GM19240 (cell line): ENCODE data around the gene KIFC1.
"Not testable (repeated sequence)": the region's sequence is repeated elsewhere in the genome, so short reads cannot be mapped to it uniquely, and the experiment has no call there.

Experiments used
- DNase-seq: peaks from one replicate; pipeline ENCODE4 v3.0.0; 2011; ENCODE audit warnings: low spot score; ENCODE audit not compliant: insufficient read length

The KIFC1 gene

DNA sequence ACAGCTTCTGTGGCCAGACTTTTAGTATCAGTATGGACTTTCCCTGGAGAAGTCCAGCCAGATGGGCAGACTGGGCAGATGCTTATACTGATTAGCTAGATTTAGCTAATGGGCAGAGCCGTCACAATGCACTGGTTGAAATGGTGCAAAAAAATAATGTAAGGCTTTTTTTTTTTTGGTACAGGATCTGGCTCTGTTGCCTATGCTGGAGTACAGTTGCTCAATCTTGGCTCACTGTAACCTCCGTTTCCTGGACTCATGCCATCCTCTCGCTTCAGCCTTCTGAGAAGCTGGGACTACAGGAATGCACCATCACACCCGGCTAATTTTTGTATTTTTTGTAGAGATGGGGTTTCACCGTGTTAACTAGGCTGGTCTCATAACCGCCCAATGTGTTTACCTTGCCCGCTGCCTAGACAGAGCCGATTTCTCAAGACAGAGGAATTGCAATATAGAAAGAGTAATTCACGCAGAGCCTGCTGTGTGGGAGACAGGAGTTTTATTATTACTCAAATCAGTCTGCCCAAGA, 16.4 kb upstream of the KIFC1 start:
- DNase-seq, result no peak

DNA sequence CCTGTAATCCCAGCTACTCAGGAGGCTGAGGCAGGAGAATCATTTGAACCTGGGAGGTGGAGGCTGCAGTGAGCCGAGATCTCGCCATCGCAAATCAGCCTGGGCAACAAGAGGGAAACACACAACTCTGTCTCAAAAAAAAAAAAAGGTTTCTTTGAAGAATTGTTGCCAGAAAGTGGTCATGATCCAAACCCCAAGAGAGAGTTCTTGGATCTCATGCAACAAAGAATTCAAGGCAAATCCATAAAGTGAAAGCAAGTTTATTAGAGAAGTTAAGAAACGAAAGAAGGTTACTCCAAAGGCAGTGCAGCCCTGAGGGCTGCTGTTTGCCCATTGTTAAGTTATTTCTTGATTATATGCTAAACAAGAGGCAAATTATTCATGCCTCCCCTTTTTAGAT, 14.5 kb upstream of the KIFC1 start:
- DNase-seq, result no peak

DNA sequence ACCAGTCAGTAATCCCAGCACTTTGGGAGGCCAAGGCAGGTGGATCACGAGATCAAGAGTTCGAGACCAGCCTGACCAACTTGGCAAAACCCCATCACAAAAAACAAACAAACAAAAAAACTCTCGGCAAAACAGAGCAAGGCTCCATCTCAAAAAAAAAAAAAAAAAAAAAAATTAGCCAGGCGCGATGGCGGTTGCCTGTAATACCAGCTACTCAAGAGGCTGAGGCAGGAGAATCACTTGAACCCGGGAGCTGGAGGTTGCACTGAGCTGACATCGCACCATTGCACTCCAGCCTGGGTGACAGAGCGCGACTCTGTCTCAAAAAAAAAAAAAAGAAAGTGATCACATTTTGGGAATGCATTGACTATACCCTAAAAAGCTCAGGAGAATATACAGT, 12.4 kb upstream of the KIFC1 start:
- DNase-seq, result not testable (repeated sequence)

DNA sequence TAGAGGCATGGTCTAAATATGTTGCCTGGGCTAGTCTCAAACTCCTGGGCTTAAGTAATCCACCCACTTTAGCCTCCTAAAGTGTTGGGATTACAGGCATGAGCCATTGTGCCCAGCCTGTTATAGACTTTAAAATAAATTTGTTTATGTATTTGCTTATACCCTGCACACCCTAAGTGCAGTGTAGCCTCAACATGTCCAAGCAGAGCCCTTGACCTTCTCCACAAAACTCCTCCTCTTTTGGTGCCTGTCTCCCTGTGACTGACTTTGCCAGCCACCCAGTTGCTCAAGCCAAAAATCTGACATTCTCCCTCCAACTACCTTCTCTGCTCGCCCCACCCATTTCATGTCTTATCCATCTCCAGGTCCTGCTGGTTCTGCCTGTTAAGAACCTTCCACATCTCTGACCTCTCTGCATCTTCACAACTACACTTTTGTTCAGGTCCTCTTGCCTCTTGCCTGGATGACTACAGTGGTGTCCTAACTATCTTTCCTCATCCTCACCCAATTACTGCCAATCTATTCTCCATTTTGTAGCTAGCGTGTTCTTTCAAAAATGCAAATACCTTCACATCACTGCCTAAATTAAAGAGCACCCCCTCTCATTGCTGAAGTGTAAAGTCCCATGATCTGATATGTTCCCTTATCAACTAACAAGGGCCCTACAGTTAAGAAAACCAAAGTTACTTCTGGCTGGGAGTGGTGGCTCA, 11.2 kb upstream of the KIFC1 start:
- no peak for DNase-seq

DNA sequence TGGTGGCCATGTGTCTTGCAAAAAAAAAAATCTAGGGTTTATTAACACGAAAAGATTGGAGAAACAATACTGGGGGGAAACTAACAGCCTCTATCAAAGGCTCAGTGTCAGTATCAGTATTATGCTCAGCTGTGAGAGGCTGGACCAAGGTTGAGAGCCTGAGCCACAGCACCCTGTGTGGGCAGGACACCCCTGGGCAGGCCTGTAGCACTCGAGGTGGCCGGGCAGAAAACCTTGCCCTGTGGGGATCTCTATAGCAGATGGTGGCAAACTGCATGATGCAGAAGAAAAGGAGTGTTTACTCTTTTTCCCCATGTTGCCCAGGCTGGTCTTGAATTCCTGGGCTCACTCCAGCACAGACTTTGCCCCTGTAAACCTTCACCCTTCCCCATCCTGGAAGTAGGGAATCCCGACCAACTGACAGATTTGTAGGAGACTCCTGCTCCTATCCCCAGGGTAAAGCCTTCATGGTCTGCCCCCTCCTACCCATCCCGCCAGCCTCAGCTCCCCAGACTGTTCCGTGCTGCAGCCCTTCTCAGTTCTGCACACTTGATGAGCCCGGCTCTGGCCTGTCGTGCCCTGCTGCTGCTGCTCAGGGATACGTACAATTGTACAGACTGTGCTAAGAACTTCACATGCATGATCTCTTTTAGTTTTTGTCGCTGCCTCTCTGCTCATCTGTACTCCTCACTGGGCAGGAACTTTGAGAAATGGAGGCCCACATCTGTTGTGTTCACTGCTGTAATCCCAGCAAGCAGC, 8.0 kb upstream of the KIFC1 start:
- no peak for DNase-seq

DNA sequence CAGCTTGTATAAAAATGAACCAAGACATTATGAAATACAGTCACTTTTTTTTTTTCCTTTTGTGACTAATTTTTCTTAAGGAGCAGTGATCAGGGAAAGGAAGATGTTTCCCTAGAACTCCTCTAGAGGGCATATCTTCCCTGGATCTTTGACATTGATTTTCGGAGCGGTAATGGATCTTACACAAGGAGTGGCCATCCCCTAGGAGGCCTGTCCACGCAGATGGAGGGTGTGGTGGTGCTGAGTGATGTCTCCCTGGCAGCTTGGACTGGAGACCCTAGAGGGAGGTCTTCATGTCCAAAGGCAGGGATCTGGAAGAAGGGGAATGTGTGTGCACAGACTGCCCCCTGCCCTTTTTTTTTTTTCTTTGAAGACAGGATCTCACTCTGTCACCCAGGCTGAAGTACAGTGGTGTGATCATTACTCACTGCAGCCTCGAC, 7.0 kb upstream of the KIFC1 start:
- DNase-seq, result no peak

DNA sequence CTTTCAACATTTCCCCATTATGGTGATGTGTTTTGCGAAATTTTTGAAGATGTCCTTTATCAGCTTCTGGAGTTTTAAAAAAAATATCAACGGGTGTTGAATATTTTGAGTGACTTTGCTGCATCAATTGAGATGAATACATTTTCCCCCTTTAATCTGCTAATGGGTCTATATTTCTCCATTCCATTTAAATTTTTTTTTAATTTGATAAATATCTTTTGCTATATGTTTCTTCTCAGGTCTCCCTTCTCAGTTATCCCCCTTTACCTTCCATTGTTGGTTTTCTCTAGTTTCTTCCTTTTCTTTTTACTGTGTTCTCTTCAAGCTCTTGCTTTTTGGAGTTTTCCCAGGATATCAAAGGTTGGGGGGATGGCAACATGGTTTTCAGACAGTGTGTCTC, 1.4 kb upstream of the KIFC1 start:
- no peak for DNase-seq

DNA sequence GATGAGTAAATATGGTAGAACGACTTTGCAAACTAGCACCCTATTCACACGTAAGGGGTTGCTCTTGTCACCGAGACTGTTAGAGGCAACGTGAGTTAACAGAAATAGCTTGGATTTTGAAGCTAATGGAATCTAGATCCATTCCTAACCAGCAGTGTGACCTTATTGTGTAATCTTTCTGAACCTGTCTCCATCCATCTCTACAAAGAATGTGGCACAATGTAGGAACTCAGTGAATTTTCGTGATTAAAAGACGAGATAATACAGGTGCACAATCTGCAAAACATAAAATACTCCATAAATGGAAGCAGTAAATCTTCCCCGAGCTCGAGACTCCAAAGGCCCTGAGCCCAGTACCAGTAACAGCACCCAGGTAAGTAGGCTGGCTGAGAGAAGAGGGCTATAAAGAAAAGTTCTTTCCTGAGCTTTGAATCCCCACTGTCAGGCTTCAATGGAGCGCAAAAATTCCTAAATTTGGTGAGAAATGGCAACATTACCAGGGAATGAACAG, 801 bp upstream of the KIFC1 start:
- no peak for DNase-seq

DNA sequence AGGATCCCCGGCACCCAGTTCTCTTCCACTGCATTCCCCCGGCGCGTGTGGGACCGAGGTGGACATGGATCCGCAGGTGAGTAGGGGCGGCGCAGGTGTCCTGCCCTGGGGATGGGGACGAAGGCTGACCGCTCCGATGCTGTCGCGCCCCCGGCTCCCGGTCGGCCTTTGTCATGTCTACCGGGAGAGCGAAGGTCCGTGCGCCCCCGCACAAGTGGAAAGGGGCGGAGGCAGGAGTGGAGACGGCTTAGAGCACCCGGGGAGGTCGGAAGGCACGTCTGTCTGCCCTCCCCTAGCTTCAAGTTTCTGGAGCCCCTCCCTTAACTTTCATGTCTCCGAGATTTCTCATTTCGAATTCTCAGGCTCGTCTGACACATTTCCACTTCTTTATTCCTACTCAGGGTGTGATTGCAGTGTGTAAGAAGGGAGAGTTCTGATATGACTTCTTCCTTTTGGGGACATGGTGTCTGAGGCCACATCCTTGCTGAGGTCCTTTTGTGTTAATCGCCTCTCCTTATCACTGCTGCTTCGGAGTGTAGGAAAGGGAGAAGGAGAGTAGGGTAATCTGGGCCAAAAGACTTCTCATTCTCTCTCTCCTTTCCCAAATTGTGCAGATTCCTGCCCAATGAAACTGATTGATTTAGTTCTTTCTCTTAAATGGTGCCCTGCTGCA, 435 bp downstream of the KIFC1 start:
- DNase-seq, result no peak

DNA sequence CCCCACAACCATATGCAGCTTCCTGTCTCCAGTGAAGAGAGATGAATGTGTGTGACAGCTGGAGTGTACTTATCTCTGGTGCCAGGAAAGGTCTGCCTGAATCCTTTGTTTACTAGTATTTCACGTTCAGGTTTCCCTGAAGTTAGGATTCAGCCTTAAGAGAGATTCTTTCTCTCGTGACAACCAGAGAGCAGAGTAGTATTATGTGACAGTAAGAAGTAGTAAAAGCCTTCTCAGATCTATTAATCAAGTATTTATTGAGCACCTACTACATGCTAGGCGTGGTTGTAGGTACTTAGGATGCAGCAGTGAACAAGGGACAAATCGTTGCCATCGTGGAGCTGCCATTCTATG, 949 bp downstream of the KIFC1 start:
- no peak for DNase-seq

DNA sequence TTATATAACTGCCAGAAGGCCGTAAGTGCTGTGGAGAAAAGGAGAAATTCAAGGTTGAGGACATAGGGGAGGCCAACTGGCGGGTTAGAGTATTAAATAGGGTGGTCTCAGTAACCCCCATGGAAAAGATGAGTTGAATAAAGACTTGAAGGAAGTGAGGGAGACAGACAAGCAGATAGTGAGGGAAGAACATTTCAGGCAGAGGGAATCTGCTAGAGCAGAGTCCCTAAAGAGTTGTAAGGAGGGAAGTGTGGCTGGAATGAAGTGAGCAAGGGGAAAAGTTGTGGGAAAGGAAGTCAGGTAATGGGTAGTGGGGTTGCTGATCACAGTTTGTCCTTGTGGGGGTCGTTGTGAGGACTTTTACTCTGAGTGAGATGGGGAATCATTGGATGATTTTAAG, 1.4 kb downstream of the KIFC1 start:
- DNase-seq, result no peak

DNA sequence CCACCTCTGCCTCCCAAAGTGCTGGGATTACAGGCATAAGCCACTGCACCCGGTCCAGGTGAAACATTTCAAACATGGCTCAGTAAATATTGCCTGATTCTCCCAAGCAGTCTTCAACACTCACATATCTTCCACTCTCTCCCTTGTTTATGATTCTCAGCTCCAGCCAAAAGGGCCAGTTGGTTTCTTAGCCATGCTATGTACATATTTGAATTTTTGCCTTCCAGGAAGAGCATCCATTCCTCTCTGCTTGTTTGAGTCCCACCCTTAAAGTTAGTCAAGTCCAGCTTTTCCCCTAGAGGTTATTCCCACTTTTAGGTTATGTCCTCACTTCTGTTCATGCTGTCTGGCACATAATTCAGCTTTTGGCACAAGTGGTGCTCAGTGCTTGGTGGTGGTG, 5.9 kb downstream of the KIFC1 start:
- no peak for DNase-seq

DNA sequence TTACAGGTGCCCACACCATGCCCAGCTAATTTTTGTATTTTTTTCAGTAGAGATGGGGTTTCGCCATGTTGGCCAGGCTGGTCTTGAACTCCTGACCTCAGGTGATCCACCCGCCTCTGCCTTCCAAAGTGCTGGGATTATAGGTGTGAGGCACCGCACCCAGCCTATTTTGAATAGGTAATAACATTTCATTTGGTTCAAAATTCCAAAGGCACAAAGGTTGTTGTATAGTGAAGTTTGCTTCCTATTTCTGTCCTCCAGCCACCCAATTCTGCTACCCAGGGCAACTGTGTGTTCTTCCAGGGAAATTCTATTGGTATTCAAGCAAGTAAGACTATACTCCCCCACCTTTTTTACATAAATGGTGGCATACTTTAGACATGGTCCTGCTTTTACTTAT, 7.0 kb downstream of the KIFC1 start:
- not testable (repeated sequence) for DNase-seq

DNA sequence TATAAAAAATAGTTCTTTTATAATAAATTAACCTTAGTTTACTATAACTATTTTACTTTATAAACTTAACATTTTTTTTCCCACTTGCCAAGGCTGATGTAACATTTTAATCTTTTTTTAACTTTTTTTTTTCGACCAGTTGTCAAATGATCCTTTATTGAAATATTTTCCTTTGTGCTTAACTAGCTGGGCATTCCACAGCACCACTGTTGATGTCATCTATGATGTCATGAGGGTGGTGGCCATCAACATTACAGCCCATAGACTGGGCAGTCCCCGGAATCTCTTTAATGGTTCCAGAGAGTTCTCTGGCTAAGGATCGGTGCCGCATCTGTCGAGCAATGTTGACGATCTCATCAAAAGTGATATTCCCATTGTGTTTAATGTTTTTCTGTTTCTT, 8.3 kb downstream of the KIFC1 start:
- DNase-seq, result not testable (repeated sequence)

DNA sequence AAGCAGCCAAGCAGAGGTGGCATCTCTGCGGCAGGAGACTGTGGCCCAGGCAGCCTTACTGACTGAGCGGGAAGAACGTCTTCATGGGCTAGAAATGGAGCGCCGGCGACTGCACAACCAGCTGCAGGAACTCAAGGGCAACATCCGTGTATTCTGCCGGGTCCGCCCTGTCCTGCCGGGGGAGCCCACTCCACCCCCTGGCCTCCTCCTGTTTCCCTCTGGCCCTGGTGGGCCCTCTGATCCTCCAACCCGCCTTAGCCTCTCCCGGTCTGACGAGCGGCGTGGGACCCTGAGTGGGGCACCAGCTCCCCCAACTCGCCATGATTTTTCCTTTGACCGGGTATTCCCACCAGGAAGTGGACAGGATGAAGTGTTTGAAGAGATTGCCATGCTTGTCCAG, 13.3 kb downstream of the KIFC1 start:
- DNase-seq, result no peak

DNA sequence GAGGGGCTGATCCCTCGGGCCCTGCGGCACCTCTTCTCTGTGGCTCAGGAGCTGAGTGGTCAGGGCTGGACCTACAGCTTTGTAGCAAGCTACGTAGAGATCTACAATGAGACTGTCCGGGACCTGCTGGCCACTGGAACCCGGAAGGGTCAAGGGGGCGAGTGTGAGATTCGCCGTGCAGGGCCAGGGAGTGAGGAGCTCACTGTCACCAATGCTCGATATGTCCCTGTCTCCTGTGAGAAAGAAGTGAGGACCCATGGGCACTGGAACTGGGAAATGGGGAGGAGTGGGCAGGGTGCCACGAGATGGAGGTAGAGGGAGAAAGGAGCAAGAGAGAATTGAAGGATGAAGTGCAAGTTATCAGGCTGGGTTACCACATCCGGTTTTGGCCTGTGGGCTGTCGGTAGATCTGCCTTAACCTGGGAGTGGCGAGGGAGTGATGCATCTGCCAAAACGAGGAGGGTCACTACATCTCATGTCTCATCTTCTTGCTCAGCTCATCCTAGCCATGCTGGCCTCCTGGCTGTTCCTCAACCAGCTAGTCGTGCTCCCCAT, 13.8 kb downstream of the KIFC1 start:
- no peak for DNase-seq

DNA sequence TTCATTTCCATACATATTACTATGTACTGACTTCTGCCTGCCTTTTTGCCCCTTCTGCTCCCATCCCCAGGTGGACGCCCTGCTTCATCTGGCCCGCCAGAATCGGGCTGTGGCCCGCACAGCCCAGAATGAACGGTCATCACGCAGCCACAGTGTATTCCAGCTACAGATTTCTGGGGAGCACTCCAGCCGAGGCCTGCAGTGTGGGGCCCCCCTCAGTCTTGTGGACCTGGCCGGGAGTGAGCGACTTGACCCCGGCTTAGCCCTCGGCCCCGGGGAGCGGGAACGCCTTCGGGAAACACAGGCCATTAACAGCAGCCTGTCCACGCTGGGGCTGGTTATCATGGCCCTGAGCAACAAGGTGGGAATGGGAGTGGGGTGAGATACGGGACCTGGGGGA, 14.5 kb downstream of the KIFC1 start:
- DNase-seq, result no peak

DNA sequence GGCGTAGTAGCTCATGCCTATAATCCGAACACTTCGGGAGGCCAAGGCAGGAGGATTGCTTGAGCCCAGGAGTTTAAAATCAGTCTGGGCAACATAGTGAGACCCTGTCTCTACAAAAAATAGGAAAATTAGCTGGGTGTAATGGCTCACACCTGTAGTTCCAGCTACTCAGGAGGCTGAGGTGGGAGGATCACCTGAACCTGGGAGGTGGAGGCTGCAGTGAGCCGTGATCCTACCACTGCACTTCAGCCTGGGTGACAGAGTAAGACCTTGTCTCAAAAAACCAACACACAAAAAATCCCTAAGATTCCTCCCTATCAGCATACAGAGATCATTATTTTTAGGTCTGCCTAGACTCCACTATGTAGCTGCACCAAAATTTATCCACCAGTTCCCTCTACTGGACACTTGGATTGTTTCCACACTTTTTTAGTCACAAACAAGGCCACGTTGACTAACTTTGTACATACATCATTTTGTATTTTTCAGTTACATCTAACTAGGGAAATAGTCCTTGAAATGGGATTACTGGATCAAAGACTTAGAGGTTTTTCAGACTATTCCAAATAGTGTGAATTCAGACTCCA, 15.6 kb downstream of the KIFC1 start:
- DNase-seq, result no peak

DNA sequence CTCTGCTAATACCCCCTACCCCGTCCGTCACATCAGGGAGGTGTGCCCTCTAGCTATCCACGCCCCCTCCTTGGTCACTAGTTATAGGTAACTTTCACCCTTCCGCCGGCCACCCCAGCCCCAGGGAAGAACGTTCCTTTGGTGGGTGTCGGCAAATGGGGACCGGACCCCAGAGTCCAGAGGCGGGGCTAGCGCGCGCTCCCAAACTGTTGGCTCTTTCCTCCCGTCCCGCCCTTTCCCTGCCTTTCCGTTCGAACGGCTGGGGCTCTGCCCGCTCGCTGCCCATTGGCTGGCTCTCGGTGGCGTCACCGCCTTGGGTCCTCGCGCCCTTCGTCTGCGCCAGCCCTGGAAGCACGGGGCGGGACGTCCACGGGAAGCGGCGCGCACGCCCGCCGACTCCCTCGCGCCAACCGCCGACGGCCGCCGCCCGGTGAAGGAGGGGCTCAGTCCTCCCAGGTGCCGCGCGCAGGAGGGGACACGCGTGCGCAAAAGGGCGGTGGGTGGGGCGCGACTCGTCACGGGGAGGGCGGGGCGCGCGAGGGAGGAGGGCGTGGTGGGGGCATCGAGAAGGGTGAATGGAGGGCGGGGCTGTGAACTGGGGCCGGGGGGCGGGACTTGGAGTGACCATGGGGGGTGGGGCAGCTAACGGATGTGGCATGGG, 18.6 kb downstream of the KIFC1 start:
- DNase-seq, result peak; percentile 93

DNA sequence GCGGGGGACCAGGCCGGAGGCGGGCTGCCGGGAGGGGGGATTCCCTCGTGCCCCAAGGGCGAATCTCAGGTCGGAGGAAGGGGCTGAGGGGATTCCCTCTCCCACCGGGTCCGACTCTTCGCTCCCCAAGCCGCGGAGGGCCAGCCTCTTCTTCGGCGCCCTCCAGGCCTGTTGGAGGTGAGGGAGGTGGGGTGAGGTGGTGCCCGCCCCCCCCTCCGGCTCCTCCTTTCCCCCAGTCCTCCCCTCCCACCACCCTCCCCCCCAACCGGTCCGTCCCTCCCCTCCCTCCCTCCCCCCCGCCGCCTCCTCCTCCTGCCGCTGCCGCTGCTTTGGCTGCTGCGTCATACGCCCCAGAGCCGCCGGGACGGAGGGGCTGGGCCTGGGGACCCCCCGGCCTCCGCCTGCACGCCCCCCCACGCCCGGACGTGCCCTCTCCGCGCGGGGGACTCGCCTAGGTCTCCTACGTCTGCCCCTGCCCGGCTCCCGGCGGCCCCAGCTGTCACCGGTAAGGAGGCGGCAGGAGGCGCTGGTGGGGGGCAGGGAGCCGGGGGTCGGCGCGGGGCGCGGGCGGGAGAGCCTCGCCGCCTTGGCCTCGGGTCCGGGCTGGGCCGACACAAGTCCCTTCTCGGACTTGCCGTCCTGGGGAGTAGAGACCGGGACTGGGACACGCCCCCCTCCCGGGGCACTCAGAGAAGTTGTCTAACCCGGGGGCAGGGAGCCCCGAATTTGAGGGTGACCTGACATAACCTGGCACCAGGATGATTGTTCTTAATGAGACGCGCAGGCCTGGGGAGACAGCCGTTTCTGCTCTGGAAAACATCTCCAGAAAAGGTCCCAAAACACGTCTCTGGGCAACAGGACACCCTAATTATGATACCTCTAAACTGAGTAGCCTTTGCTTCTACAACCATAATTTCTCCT, 19.3 kb downstream of the KIFC1 start, which contains the start of gene PHF1:
Gene PHF1 (plus strand): TSS at position 304 of the 921 bp plus-strand sequence. CDS start 1,250 bp downstream, outside the sequence.
- DNase-seq, result no peak
